HG03432 (cell line): ENCODE data around the gene CHAF1A.

Experiments
- ATAC-seq: cut with Tn5 transposase; IDR thresholded peaks from one replicate; pipeline ENCODE4 v1.9.1; 2021; ENCODE audit warnings: mild to moderate bottlenecking, moderate library complexity; ENCODE audit not compliant: unreplicated experiment

Gene CHAF1A

DNA sequence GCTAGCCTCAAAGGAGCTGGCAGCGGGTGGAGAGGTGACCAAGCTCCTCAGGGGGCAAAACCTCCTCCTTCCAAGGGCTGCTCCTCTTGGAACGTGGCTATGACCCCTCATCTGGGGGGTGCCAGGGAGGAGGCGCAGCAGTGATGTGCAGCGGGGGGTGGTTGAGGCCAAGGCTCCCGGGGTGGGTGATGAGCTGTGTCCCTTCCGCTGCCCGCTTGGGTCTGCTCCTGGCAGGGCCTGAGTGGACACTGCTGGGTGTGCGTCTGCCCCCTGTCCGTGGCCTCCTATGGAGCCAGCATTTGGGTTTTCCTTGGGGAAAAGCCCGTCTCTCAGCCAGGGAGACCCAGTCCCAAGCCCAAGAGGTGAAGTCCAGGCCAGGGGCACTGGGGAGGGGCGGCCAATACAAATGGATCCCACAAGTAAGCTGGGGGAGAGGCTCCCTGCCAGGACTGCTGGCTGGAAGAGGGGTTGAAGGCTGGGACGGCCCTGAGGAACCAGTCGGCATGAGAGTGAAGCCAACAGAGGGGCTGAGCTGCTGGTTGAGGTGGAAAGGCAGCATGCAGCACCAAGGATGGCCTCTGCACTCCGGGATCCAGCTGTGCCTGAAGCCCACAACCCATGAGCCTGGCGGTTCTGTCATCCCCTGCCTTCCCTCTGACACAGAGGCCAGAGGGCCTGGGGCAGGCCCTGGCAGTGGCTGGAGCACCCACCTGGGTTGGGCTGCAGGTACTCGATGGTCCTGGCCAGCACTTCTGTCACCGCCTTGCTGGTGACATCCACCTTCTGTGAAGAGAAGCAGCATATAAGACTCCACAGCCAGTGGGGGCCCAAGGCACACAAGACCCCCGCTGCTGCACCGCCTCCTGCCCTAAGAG, 36.4 kb upstream of the CHAF1A start:
- ATAC-seq: no peak

DNA sequence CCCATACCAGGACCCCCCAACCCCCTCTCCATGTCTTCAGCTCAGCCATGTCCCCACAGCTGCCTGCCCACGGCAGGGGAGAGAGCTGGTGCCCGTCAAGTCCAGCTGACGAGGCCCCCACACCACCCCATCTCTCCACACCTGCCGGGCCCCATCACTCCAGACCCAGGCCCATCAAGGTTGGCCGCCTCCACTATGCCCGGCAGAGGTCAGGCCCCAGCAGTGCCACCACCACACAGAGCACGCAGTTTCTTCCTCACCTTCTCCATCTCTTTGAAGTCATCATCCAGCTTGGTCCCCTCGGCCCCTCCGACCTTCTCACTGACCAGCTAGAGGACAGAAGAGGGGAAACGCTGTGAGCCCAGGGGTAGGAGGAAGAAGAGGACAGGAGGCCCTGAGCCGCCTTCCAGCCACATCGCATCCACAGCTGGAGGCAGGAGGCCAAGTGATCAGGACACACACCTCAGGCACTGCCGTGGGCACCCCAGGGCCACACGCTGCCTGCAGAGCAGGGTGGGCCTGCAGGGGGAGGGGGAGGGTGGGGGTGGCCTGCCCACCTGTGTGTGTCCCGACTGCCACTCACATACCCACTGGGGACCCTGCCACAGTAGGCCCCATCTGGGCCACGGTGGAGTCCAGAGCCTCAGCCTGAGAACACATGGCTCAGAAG, 35.6 kb upstream of the CHAF1A start:
- no peak for ATAC-seq

DNA sequence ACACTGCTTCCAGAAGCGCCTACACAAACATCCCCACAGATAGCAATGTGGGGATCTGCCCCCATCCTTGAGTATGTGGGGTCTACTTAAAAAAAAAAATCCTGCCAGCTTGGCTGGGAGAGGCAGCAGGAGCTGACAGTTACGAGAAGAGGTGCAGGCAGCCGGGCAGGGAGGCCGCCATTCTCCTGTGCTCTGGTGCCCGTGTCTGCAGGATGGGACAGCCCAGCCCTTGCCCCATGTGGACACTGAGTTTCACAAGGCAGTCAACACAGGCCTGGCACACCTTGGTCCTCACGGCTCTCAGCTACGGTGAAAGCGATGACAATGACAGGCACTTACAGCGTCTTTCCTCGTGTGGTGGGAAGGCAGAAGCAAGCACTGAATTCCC, 35.1 kb upstream of the CHAF1A start:
- ATAC-seq: no peak

DNA sequence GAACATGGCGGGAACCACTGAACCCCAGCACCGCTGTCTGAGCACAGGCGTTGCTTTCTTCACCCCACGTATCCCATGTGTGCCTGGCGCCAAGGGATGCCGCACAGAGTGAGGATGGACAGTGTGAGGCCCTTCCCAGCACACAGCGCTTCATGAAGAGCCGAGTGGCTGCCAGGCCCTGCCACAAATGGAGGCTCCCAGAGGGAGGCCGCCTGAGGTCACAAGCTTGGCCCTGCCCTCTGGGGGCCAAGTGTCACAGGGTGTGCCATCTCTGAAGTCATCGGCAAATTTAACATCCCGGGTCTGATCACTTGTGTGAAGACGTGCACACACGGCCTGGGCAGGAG, 34.7 kb upstream of the CHAF1A start:
- ATAC-seq: no peak

DNA sequence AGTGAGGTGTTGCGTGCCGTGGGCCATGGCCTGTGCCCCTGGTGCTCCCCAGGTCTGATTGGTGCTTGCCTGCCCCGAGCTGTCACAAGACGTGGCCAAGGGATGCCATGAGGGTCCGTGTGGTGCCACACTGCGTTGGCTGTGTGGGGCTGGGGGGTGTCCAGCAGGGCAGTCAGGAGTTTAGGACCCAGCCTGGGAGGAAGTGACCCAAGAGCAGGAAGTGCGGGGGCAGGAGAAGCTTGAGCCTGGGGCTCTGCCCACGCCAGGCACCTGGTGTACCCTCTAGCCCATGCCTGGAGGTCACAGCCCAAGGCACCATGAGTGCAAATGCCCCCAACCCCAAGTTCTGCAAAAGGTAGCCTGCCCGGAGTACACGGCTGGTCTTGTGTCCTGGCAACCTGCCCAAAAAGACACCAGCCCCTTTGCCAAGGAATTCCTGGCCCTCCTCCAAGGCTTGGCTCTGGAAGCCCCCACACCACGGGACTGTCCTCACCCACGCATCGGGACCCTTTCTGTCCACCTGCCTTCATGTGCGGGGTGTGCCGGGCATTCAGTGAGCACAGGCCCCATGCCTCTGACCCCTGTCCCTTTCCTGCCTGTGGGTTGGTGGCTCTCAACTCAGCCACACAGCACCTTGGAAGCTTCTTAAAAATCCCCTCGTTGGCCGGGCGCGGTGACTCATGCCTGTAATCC, 34.2 kb upstream of the CHAF1A start:
- no peak for ATAC-seq

DNA sequence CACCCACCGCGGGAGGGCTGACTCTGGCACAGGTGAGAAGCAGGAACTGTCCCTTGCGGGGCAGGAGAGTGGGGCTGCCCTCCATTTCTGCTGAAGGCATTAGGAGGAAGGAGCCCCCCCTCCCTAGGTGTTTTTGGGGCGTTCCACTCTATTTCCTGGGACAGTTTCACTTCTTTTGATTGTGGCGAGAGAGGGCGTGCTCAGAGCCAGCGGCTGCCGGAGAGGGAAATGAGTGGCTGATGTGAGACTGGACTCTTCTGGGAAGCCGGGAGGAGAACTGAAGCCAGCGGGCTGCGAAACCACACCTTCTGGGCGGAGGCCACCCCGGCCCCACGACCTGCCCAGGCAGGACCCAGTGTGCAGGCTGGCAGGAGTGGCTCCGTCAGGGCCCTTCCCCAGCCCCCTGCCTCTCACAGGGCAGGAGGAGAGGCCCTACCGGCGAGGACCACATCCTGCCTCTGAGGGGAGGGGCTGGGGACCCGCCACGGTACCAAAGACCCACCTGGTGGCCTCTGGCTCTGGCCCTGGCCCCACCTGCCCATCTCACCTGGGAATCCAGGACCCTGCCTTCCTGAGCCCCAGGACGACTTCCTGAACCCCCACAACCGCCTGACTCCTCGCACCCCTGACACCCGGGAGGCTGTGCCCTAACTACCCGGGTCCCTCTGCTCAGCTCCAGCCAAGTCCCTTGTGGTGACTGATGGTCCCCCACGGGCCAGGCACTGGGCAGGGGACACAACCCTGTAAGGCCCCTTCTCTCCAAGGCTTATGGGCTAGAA, 33.1 kb upstream of the CHAF1A start:
- peak; percentile 52 for ATAC-seq

DNA sequence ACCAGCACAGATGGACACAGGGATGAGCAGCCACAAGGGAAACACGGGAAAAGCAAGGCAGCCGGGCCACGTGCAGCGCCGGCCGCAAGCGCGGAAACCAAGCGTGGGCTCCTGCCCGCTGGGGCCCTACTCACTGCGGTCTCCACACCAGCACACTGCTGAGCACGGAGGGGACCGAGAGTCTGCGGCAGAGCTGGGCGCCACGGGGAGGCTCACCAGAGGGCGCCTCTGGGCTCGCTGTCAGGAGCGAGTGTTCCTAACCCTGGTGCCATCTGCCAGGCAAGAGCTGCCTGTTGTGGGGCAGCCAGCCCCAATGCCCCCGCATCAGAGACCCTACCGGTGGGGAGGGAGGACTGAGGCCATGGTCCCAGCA, 32.6 kb upstream of the CHAF1A start:
- ATAC-seq: peak; percentile 50

DNA sequence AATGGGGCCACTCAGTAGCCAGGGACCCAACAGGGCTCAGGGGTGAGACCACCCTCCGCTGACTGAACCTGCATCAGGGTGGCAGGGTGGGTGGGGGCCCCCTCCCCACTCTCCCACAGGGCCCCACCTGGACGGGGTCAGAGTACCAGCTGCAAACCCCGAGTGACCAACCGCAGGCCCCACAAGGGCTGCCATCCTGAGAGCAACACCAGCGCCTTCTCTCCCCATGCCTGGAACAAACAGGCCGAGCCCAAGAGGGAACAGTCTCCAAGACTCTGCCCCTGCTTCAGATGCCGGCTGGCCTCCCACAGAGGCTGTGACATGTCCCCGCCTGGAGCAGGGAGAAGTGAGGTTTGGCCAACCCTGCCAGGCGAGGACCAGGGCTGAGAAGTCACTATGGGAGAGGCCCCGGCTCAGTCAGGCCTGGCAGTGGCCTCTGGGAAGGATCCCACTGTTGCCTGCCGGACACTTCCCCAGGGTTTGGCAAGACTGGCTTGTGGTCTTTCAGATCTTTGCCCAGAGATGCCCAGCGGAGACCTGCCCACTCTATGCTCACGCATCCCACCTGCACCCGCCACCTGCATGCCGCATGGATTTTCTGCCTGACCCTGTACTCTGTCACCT, 31.9 kb upstream of the CHAF1A start:
- ATAC-seq: no peak

DNA sequence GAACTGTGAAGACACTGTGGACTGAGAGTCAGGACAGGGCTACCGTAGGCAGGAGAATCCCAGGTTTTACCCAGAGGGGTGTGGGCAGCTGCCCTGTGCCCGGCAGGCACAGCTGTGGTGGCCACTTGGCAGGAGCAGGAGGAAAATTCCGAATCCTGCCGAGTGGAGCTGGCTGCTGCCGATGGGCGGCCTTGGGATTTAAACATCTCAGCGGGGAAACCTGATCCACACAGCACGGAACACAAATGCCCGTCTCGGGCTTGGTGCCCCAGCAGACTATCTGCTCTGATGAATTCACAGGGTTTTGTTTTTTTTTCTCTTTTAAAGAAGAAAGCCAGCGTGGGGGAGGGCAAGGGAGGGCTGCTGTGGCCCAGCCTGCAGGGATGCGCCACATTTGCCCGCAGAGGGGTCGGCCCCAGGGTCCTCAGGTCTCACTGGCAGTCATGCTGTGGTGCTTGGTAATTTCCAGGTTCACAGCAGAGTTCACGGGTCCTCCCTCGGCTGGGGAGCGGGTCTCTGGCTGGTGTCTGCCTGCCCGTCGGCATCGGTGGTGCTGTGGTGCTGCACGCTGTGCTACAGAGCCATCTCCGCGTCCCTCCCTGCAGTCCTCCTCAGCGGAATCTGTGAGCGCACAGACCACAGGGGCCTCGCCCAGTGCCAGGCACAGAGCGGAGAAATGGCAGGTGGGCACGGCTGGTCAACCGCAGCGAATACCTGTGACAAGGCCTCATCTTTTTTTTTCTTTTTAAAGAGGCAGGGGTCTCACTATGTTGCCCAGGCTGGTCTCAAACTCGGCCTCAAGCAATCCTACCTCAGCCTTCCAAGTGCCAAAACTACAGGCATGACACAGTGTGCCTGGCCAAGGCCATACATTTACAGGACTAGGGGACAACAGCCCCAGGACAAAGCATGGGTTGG, 30.9 kb upstream of the CHAF1A start:
- ATAC-seq: no peak

DNA sequence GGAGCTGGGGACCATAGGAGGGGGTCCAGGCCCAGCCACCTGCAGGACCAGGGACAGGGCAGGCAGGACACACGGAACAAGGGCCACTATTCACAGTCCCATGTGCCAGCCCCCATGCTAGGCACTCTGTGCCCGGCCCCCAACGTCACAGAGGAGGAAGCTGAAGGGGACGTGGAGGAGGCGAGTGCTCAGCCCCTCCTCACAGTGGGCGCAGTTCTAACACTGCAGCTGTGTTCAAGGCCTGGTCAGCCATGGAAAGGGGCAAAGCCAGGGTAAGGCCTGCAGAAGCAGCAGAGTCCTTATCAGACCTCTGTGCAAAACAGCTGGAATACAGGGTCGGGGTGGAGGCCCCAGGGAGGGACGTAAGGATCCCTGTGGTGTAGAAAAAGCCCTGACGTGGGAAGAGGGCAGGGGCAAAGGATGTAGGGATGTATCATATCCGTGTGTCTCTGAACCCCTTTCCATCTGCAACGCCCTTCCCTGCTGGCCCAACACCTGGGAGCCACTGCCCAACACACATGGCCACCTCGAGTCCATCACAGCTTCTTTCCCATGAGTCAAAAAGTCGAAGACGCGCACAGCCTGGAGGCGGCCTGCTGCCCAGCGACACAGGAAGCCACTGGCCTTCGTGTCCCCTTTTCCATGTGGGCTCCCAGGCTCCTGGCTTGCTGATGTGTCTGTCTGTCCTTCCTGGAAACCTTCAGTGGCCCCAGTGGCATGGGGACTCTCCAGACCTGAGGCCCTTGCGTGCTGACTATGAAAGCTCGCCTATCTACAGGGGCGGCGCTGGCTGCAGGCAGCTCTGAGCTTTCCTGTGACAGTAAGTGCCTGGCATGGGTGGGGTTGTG, 30.1 kb upstream of the CHAF1A start:
- ATAC-seq: no peak

DNA sequence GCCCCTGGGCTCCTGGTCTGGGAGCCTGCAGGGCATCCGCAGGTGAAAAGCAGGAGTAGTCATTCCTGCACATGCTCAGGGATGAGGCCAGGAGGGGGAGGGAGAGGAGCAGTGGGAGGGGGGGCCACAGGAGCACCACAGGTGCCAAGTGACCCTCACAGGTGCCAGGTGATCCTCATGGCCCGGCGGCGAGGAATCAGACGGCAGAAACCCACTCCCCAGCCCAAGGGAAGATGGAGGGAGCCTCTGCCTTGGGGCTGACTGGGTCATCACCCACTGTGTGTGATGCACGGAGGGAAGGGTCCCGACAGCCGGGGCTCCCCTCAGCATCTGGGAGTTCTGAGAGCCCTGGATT, 29.4 kb upstream of the CHAF1A start:
- ATAC-seq: no peak

DNA sequence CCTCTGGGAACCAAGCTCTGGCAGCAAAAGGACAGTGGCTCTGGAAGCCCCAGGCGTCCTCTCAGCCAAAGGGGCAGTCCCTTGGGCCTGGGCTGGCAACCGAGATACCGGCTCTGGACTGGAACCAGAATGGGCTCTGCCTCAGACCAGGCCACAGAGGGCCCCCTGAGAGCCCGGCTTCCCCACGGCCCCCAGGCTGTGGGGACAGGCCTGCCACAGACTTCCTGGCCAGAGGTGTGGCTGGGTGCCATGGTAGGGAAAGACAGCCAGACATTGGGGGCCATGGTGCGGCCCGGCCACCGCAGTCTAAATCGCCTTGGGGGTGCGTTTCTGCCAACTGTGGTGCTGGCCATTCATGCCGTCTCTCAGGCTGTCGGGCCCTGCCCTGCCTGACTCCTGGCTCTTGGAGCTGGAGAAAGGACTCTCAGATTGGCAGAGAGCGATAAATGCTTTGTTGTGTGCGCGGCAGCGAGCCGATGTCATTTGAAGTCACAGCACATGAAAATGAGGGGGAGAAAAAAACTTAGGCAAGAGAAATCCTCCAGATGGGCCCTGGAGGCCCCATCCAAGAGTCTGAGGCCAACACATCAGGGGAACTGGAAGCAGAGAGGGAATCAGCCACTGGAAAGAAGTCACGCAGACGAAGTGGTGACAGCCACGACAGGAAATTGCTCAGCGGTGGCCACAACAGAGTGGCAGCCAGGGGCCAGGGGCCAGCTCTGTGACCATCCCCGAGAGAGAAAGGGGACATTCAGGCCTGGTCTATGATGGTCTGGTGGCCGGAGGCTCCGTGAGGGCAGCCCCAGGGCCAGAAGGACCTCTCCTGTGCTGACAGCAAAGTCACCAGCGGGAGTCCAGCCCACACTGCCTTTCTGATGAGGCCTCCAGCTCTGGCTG, 28.6 kb upstream of the CHAF1A start:
- no peak for ATAC-seq

DNA sequence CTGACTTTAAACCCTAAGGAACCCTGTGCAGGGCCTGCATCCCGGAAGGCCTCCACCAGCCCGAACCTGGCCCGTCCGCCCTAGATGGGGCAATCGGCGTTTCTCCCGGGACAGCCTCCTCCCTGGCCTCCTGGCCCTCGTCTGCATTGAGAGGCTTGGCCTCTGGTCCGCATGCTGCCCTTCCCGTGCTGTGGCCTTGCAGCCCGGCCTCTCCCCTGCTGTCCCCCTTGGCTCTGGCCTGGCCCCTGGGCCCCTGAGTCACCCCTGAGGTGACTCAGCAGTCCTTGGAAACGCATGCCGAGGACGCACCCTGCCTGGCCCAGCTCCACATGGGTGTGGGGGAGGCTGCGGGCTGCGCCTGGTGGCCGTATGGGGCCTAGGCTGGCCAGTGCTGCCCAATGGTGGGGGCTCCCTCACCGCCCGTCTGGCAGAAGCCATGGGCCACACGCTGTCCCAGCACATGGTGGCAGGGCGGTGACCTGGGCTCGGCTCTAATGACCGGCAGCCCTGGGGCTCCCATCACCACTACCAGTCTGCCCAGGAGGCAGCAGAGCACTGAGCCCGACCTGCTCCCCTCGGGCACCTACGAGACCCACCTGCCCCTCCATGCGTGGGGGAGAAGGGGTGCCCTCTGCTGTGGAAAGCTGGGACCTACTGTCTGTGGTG, 27.8 kb upstream of the CHAF1A start:
- no peak for ATAC-seq

DNA sequence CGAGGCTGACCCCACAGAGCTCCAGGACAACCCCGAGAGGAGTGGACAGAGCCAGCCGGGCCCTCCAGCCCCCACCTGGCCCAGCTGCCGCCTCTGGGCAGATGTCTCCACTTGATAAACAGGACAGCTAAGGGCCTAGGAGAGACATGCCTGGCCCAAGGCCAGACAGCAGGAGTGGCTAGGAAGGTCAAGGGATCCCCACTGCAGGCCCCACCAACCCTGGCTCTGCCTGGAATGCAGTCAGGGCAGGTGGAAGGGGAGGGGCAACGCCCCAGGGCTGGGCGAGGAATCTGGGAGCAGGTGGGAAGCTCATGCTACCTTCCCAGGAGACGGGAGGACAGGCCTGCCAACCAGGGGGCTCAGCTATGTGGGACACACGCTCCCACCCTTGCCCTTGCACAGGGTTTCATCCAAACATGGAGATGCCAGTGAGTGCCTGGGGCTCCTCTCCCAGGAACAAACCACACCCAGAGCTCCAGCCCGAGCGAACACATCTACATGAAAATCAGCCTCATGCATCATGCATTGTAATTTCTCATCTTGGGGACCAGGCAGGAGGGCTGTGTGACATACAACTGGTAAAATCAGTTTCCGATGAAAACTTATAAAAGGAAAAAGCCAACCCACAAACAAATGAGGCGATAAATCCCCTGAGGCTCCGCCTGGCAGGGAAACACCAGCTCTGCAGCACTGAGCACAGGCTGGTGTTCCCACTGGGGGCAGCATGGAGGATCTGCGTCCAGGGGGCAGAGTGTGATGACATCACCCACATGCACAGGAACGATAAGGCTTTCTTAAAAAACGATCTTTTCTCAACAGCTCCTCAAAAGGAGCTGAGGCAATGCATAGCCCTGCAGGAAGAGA, 27.0 kb upstream of the CHAF1A start:
- no peak for ATAC-seq

DNA sequence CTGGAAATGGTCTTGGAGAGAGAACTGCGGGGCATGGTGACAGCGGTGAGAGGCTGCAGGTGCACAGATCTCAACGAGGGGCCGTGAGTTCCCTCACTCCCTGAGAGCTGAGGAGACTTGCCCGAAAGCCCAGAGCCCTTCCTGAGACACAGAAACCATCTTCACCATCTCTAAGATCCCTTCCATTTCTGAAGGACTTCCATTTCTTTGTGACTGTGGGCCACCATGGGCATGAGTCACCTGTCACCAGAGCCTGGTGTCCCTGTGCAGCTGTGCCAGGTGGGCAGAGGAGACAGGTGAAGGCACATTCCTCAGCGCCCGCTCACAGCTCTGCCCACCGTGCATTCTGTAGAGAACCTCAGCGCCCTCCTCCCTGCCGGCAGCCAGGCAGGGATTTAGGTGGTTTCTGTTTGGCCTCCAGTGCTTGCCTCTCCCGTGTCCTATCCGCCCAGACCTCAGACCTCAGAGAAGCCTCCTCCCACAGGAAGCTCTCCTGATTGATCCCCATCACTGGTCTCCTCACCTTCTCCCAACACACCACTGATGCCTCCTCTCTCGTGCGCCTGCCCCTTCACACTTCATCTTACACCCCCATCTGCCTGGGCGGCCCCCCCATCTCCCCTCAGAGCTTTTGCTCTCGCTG, 26.3 kb upstream of the CHAF1A start:
- ATAC-seq: no peak

DNA sequence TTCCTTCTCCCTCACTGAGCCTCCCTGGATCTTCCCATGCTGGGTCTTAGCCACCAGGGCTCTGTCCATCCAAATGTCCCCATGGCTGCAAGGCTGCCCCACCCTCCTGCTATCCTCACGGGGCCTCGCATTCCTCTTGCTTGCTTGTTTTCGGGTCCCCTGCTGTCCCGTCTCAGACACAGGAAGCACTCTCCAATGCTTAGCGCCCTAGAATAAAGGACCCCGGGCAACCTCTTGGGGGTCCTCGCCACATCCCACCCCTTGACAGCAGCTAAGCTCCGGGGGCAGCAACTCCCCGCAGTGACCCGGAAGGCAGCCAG, 25.8 kb upstream of the CHAF1A start:
- ATAC-seq: no peak
